ENCODE results near the gene TFR2. TPM values are rescaled to one million over a fixed set of nuclear protein-coding genes. Genes with fewer than 3 reads are reported as not detected.

TFR2 gene
- total RNA-seq, 1 donor from 2014 or later: 5.9 TPM

GRCh38 chr7:100686201-100686821, 45.0 kb upstream of the TFR2 start:
- no peak for TF ChIP-seq CTCF (conservative IDR thresholded peaks at IDR 0.05; ENCODE audit: low read depth, low read length)
- no peak for DNase-seq (ENCODE audit: low read depth)
- no peak overlapping the region for H3K4me3 ChIP-seq (ENCODE audit: low read depth, low read length)

- no peak for TF ChIP-seq CTCF (conservative IDR thresholded peaks at IDR 0.05; ENCODE audit: low read depth, low read length)
- H3K4me3 ChIP-seq (ENCODE audit: low read depth, low read length): no peak overlapping the region
- DNase-seq (ENCODE audit: low read depth): no peak
Observed at GRCh38 chr7:100685631-100686145, 44.3 kb upstream of the TFR2 start.

DNA sequence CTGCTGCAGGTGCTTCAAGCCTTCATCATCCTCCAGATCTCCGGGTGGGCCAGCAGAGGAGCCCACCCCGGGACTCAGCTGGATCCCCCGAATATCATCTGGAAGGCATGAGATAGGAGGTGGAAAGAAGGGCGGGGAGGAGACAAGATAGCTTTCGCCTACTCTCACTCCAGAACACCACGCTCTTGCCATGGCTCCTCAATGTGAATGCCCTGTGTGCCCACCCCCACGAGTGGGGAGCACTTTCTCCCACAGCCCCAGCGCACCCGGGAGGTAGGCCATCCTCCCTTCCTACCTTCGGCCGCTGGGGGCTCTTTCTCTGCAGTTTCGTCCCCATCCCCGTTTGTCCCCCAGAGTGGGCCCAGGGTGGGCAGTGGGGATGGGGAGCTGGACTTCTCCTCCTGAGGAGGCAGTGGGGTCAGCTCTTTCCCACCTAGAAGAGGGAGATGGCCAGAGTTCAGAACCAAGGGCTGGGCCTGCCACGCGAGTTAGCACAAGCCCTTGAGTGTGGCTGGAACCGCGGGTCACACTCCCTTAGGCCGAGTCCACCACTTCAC, 43.8 kb upstream of the TFR2 start:
- no peak overlapping the region for H3K4me3 ChIP-seq (ENCODE audit: low read depth, low read length)
- TF ChIP-seq CTCF (conservative IDR thresholded peaks at IDR 0.05; ENCODE audit: low read depth, low read length): no peak
- no peak for DNase-seq (ENCODE audit: low read depth)

- DNase-seq (ENCODE audit: low read depth): no peak
- TF ChIP-seq CTCF (conservative IDR thresholded peaks at IDR 0.05; ENCODE audit: low read depth, low read length): no peak
Observed at GRCh38 chr7:100684534-100685042, 43.2 kb upstream of the TFR2 start.

GRCh38 chr7:100683659-100684533, 42.5 kb upstream of the TFR2 start:
- no peak overlapping the region for H3K4me3 ChIP-seq (ENCODE audit: low read depth, low read length)
- no peak for DNase-seq (ENCODE audit: low read depth)
- TF ChIP-seq CTCF (conservative IDR thresholded peaks at IDR 0.05; ENCODE audit: low read depth, low read length): no peak

More at GRCh38 chr7:100684534-100685042, 43.2 kb upstream of the TFR2 start:
- H3K4me3 ChIP-seq (ENCODE audit: low read depth, low read length): no peak overlapping the region

GRCh38 chr7:100682991-100683658, 41.8 kb upstream of the TFR2 start:
- no peak for DNase-seq (ENCODE audit: low read depth)
- TF ChIP-seq CTCF (conservative IDR thresholded peaks at IDR 0.05; ENCODE audit: low read depth, low read length): no peak
- no peak overlapping the region for H3K4me3 ChIP-seq (ENCODE audit: low read depth, low read length)

All from epithelial cell of proximal tubule (primary cell).